A673 (cell line): ENCODE data around the gene WSCD2. TPM values are rescaled to one million over a fixed set of nuclear protein-coding genes. Genes with fewer than 3 reads are reported as not detected.

Experiments used
- BruUV-seq: library from RNA; stranded (reverse); fragments of 400-500 nt; replicated peaks from 2 replicates; lab custom pipeline; 2021; lab: Mats Ljungman, UMichigan
- CTCF ChIA-PET: fragments of 300-600 bp; sonication (Branson Sonifier 250); formaldehyde crosslinking; loops from one replicate; lab custom pipeline; 2022; ENCODE audit warnings: antibody characterized with exemption; lab: Charles Lee
- POLR2A ChIA-PET: fragments of 300-600 bp; sonication (Branson Sonifier 250); formaldehyde crosslinking; loops from one replicate; lab custom pipeline; 2022; ENCODE audit warnings: antibody characterized with exemption; ENCODE audit not compliant: low non-redundant PET; lab: Charles Lee
- DNase-seq: peaks from one replicate; pipeline ENCODE4 v3.0.0-alpha.2; 2015; ENCODE audit warnings: low spot score
- H3K27ac ChIP-seq: fragments of 200-600 bp; sonication (generic); 2 replicates; pipeline ENCODE4 v1.5.1; 2016; ENCODE audit warnings: mixed run types, low read depth, mild to moderate bottlenecking, mixed read lengths, antibody characterized with exemption, low read length; ENCODE audit not compliant: poor library complexity, severe bottlenecking
- H3K27me3 ChIP-seq: fragments of 200-600 bp; sonication (generic); replicated peaks from 2 replicates; pipeline ENCODE4 v1.6.1; 2017; ENCODE audit warnings: mixed run types, low read depth, mild to moderate bottlenecking, mixed read lengths, antibody characterized with exemption, low read length; ENCODE audit not compliant: insufficient read depth, poor library complexity
- H3K36me3 ChIP-seq: fragments of 200-600 bp; sonication (generic); 2 replicates; pipeline ENCODE4 v1.6.1; 2016; ENCODE audit warnings: mixed run types, mild to moderate bottlenecking, mixed read lengths, antibody characterized with exemption, low read length; ENCODE audit not compliant: insufficient read depth, poor library complexity, severe bottlenecking
- H3K4me1 ChIP-seq: fragments of 200-600 bp; sonication (generic); 2 replicates; pipeline ENCODE4 v1.6.1; 2017; ENCODE audit warnings: mixed run types, mild to moderate bottlenecking, mixed read lengths, antibody characterized with exemption, low read length; ENCODE audit not compliant: insufficient read depth, poor library complexity, severe bottlenecking
- H3K4me3 ChIP-seq: fragments of 200-600 bp; sonication (generic); 2 replicates; pipeline ENCODE4 v1.5.1; 2016; ENCODE audit warnings: low read depth, mixed run types, mild to moderate bottlenecking, mixed read lengths, low read length; ENCODE audit not compliant: poor library complexity, severe bottlenecking
- H3K9me3 ChIP-seq: fragments of 200-600 bp; sonication (generic); 2 replicates; pipeline ENCODE4 v1.6.1; 2016; ENCODE audit warnings: mixed run types, low read depth, mild to moderate bottlenecking, mixed read lengths, antibody characterized with exemption, low read length; ENCODE audit not compliant: poor library complexity, severe bottlenecking
- CTCF ChIP-seq: fragments of 300-800, 200-600 bp; sonication (generic); conservative IDR thresholded peaks from 2 replicates; pipeline ENCODE4 v1.5.1; 2017; ENCODE audit warnings: low read depth, mild to moderate bottlenecking, antibody characterized with exemption, low read length, moderate library complexity, mixed read lengths
- EZH2 ChIP-seq: fragments of 200-600 bp; sonication (generic); IDR thresholded peaks from 2 replicates; pipeline ENCODE4 v1.6.1; 2017; ENCODE audit warnings: borderline replicate concordance, low read depth, mild to moderate bottlenecking, mixed read lengths, antibody characterized with exemption, low read length; ENCODE audit not compliant: poor library complexity, severe bottlenecking
- intact Hi-C: fragments of 100-400 bp; cut with micrococcal nuclease; formaldehyde crosslinking; loops from one replicate; pipeline ENCODE4 v1.10.0; 2022; ENCODE audit not compliant: unreplicated experiment
- total RNA-seq: library from RNA; stranded (reverse); gene quantifications from 2 replicates; pipeline ENCODE4 v1.2.3, GENCODE V29; 2021

WSCD2 gene
- total RNA-seq, 1 experiment from 2014 or later = not detected

DNA sequence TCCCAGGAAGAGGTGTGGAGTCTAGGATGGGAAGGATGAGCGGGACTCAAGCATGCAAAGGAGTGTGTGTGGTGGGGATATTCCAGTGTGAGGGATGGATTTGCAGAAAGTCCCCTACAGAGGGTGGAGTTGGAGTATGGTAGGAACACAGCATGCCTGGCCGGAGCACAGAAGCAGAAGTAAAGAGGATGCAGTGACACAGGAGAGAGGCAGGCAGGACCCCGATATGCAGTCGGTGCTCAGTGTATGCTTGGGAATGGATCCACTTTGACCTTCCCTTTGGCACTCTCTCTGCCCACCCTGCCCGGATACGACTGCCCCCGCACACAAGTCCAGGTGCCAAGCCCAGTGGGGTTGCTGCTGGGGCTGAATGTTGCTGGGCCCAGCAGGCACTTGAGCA lies 21.3 kb downstream of the WSCD2 start:
- Histone ChIP-seq H3K36me3 (no peaks in the 10 kb centered on the region), H3K9me3 (no peaks in the 10 kb centered on the region), H3K27me3 (peaks cover 8% of the 10 kb centered on the region), H3K4me1 (no peaks in the 10 kb centered on the region), H3K4me3 (no peak overlapping the region), H3K27ac (no peak overlapping the region)
- ChIA-PET POLR2A (no interaction called here), CTCF (no interaction called here)
- DNase-seq = no peak
- no TSS peak for BruUV-seq
- no peak for TF ChIP-seq EZH2
- TF ChIP-seq CTCF = no peak
- intact Hi-C loops = no loop called here

GRCh38 chr12:108151533-108152169 lies 22.6 kb downstream of the WSCD2 start:
- Histone ChIP-seq H3K36me3 (no peaks in the 10 kb centered on the region), H3K4me1 (no peaks in the 10 kb centered on the region), H3K27me3 (peaks cover 17% of the 10 kb centered on the region), H3K9me3 (no peaks in the 10 kb centered on the region), H3K4me3 (no peak overlapping the region), H3K27ac (no peak overlapping the region)
- intact Hi-C loops = no loop called here
- BruUV-seq = no TSS peak
- no peak for TF ChIP-seq EZH2
- DNase-seq = no peak
- CTCF ChIA-PET = no interaction called here
- POLR2A ChIA-PET = no interaction called here

DNA sequence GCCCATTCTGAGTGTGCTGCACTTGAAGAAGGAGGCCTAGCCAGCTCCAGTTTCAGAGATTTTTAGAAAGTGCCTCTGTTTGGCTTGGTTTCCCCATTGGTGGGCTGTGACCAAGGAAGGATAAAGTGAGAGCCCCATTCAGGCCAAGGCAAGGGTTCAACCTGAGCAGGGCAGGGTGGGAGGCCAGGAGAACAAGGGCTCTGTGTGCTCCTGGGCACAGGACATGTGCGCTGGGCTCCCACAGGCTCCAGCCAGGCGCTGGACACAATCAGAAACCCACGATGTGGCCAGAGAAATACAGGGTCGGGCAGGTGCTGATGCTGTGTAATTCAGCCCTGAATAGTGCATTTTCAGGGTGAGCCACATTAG lies 23.1 kb downstream of the WSCD2 start:
- H3K4me1 ChIP-seq = no peaks in the 10 kb centered on the region
- BruUV-seq = no TSS peak
- H3K27me3 ChIP-seq = peaks cover 22% of the 10 kb centered on the region
- TF ChIP-seq CTCF = no peak
- no peak for TF ChIP-seq EZH2
- POLR2A ChIA-PET = no interaction called here
- DNase-seq = no peak
- intact Hi-C loops = no loop called here
- no peaks in the 10 kb centered on the region for H3K9me3 ChIP-seq
- CTCF ChIA-PET = no interaction called here
- no peaks in the 10 kb centered on the region for H3K36me3 ChIP-seq
- H3K27ac ChIP-seq = no peak overlapping the region
- H3K4me3 ChIP-seq = no peak overlapping the region

DNA sequence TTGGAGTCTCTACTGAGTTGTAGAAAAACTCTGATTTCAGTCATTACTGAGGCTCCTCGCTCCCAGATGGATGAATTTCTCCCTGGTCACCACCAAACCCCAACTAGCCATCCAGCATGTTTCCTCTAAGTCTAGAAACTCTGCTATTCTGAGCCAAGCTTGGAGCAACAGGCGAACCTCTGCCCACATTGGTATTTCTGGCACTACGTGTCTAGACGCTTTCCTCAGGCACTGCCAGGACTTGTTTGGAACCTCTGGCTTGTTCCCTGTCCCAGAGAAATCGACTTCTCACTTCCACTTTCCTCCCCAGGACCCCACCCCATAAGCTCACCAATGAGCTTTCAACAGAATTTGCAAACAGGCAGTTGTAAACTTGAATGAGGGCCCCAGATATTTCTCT lies 27.6 kb downstream of the WSCD2 start:
- POLR2A ChIA-PET = no interaction called here
- no peaks in the 10 kb centered on the region for H3K36me3 ChIP-seq
- H3K9me3 ChIP-seq = no peaks in the 10 kb centered on the region
- no peaks in the 10 kb centered on the region for H3K4me1 ChIP-seq
- intact Hi-C loops = no loop called here
- peaks cover 23% of the 10 kb centered on the region for H3K27me3 ChIP-seq
- no peak overlapping the region for H3K4me3 ChIP-seq
- TF ChIP-seq EZH2 = no peak
- TF ChIP-seq CTCF = no peak
- no peak for DNase-seq
- CTCF ChIA-PET = no interaction called here
- BruUV-seq = no TSS peak
- H3K27ac ChIP-seq = no peak overlapping the region
